Measurements from ENCODE around the gene FBXW9.

Gene FBXW9

DNA sequence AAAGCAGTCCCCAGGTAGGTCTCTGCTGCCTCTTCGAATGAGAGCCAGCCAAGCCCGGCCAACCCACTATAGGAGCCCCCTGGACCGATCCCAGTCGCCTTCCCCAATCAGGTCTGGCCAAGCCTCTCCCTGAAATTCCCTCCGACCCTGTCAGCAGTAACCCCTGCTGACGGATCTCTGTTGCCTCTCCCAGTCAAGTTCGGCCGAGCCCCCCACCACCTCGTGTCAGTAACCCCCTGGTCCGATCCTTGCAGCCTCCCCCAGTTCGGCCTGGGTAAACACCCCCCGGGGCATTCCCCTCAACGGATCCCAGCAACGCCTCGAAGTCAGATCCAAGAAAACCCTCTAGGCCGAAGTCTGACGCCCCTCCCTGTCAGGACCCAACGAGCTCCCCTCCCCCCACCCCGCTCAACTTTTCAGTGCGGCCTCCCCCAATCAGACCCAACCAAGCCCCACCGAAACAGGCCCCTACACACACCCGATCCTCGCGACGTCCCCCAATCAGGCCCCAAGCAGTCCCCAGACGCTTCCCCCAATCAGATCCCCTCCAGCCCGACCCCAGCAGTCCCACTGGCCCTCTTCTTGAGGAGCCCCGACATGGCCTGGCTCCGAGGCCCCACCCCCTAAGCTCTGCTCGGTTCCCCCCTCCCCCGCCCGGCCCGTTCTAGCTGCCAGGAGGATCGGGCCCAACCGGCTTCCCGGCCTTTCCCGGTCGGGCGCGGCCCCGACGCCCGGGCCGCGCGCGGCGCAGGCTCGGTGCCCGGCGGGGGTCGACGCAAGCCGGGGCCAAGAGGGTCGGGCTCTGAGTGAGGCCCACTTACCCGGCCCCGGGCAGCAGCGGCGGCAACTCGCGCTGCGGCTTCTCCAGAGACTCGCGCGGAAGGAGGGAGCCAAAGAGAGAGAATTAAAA is 25.5 kb upstream of the FBXW9 start:
- TF ChIP-seq, protein P1, sequence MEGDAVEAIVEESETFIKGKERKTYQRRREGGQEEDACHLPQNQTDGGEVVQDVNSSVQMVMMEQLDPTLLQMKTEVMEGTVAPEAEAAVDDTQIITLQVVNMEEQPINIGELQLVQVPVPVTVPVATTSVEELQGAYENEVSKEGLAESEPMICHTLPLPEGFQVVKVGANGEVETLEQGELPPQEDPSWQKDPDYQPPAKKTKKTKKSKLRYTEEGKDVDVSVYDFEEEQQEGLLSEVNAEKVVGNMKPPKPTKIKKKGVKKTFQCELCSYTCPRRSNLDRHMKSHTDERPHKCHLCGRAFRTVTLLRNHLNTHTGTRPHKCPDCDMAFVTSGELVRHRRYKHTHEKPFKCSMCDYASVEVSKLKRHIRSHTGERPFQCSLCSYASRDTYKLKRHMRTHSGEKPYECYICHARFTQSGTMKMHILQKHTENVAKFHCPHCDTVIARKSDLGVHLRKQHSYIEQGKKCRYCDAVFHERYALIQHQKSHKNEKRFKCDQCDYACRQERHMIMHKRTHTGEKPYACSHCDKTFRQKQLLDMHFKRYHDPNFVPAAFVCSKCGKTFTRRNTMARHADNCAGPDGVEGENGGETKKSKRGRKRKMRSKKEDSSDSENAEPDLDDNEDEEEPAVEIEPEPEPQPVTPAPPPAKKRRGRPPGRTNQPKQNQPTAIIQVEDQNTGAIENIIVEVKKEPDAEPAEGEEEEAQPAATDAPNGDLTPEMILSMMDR (IDR thresholded peaks at IDR 0.05) = no peak
- H3K27ac ChIP-seq = peak overlapping the region; percentile 86
- peak overlapping the region; percentile 99 for H3K4me2 ChIP-seq (ENCODE audit: low read length)
- no peaks in the 10 kb centered on the region for H3K36me3 ChIP-seq (ENCODE audit: control insufficient read depth, insufficient read depth, low read length)
- no peaks in the 10 kb centered on the region for H3K9me3 ChIP-seq (ENCODE audit: control insufficient read depth, low read length)
- H2AFZ ChIP-seq = peak overlapping the region; percentile 99
- H3K9ac ChIP-seq = peak overlapping the region; percentile 92
- H3K79me2 ChIP-seq = peaks cover 39% of the 10 kb centered on the region
- H3K4me3 ChIP-seq (ENCODE audit: low read depth, low read length) = peak overlapping the region; percentile 90
- peaks cover 13% of the 10 kb centered on the region for H3K4me1 ChIP-seq
- no peaks in the 10 kb centered on the region for H3K27me3 ChIP-seq (ENCODE audit: control insufficient read depth, insufficient read depth, low read length)

DNA sequence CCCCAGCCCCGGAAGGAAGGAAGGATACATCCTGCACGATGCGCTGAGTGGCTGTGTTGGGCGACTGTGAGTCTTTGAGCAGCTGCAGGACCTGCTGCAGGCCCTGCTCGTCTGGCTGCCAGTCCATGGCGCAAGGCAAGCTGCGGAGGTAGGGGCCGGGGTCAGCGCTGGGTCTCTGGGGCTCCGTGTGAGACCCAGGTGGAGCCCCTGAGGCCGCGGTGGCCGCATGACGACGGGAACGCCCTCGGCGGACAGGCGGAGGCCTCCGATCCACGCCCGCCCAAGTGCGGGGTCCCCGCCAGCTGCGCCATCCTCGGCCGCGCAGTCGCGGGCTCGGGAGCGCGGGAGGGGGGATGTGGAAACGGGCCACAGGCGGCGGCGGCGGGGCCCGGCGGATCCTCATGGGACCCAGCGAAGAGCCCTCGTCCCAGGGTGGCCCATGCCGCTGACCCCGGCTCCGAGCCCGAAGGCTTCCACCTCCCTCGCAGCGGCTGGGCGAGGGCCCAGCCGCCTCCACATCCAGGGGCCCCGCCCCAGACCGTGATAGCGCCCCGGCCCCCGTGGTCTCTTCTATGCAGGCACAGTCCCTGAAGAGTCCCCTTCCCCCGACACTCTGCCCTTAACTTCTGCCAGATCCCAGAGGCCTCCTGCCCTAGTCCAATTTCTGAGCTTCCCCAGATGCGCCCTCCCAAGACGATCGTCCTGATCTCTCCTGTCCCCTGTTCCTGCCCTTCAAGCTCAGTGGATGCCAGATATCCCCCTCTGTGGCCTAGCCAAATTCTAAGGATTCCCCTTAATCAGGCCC is 24.6 kb upstream of the FBXW9 start:
- H3K79me2 ChIP-seq = peaks cover 46% of the 10 kb centered on the region
- no peaks in the 10 kb centered on the region for H3K36me3 ChIP-seq (ENCODE audit: control insufficient read depth, insufficient read depth, low read length)
- TF ChIP-seq, protein P1 (IDR thresholded peaks at IDR 0.05) = no peak
- H2AFZ ChIP-seq = peak overlapping the region; percentile 99
- H3K4me3 ChIP-seq (ENCODE audit: low read depth, low read length) = peak overlapping the region; percentile 90
- H3K4me2 ChIP-seq (ENCODE audit: low read length) = peak overlapping the region; percentile 99
- peaks cover 13% of the 10 kb centered on the region for H3K4me1 ChIP-seq
- H3K9ac ChIP-seq = peak overlapping the region; percentile 92
- H3K27me3 ChIP-seq (ENCODE audit: control insufficient read depth, insufficient read depth, low read length) = no peaks in the 10 kb centered on the region
- H3K9me3 ChIP-seq (ENCODE audit: control insufficient read depth, low read length) = no peaks in the 10 kb centered on the region
- peak overlapping the region; percentile 86 for H3K27ac ChIP-seq

DNA sequence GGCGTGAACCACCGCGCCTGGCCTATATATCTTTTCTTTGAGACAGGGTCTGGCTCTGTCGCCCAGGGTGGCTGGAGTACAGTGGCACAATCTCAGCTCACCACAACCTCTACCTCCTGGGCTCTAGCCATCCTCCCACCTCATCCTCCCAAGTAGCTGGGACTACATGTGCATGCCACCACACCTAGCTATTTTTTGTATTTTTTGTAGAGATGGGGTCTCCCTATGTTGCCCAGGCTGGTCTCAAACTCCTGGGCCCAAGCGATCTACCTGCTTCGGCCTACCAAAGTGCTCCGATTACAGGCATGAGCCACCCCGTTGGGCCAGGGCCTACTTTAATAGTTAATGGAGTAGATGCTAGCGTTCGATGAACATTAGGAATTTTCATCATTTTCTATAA is 23.9 kb upstream of the FBXW9 start:
- Histone ChIP-seq H3K9ac (no peak overlapping the region), H3K4me2 (ENCODE audit: low read length) (peak overlapping the region; percentile 99), H3K27ac (no peak overlapping the region)

DNA sequence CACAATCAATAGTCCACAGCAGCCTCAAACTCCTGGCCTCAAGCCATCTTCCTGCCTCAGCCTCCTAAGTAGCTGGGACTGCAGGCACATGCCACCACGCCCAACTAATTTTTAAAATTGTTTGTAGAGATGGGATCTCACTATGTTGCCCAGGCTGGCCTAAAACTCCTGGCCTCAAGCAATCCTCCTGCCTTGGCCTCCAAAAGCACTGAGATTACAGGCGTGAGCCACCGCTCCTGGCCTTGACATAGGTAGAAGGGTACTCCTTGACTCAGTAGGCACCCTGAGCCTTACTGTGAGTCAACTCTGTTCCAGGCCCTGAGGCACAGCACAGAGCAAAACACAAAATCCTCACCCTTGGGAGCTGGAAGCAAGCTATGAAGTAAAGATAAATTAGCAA is 19.5 kb upstream of the FBXW9 start:
- Histone ChIP-seq H3K36me3 (ENCODE audit: control insufficient read depth, insufficient read depth, low read length) (no peaks in the 10 kb centered on the region), H3K79me2 (peaks cover 57% of the 10 kb centered on the region), H3K4me3 (ENCODE audit: low read depth, low read length) (no peak overlapping the region), H3K4me2 (ENCODE audit: low read length) (no peak overlapping the region), H3K9ac (no peak overlapping the region), H3K4me1 (no peaks in the 10 kb centered on the region), H2AFZ (no peak overlapping the region), H3K9me3 (ENCODE audit: control insufficient read depth, low read length) (no peaks in the 10 kb centered on the region), H3K27me3 (ENCODE audit: control insufficient read depth, insufficient read depth, low read length) (no peaks in the 10 kb centered on the region), H3K27ac (no peak overlapping the region)
- TF ChIP-seq, protein P1 (IDR thresholded peaks at IDR 0.05) = no peak

More for the DNA sequence above, 23.9 kb upstream of the FBXW9 start:
- Histone ChIP-seq H3K4me1 (peaks cover 13% of the 10 kb centered on the region), H3K4me3 (ENCODE audit: low read depth, low read length) (peak overlapping the region; percentile 90), H3K27me3 (ENCODE audit: control insufficient read depth, insufficient read depth, low read length) (no peaks in the 10 kb centered on the region), H3K36me3 (ENCODE audit: control insufficient read depth, insufficient read depth, low read length) (no peaks in the 10 kb centered on the region), H3K79me2 (peaks cover 53% of the 10 kb centered on the region), H2AFZ (no peak overlapping the region), H3K9me3 (ENCODE audit: control insufficient read depth, low read length) (no peaks in the 10 kb centered on the region)
- TF ChIP-seq, protein P1 (IDR thresholded peaks at IDR 0.05) = no peak

Measured in parathyroid adenoma (tissue), 2 donors.